BE2C (cell line): ENCODE data around the gene MRPL40.

Source experiments
- DNase-seq: peaks from one replicate; pipeline ENCODE4 v3.0.0-alpha.2; 2020
- H3K27me3 ChIP-seq: fragments of 250-450 bp; sonication (Bioruptor Pico); 2 replicates; pipeline ENCODE4 v1.5.1; 2020; ENCODE audit warnings: mild to moderate bottlenecking
- H3K36me3 ChIP-seq: fragments of 250-450 bp; sonication (Bioruptor Pico); 2 replicates; pipeline ENCODE4 v1.5.1; 2020; ENCODE audit warnings: mild to moderate bottlenecking
- H3K4me1 ChIP-seq: fragments of 250-450 bp; sonication (Bioruptor Pico); 2 replicates; pipeline ENCODE4 v1.5.1; 2020
- H3K4me3 ChIP-seq: 2 replicates; pipeline ENCODE4 v1.5.1; 2011; ENCODE audit warnings: low read depth, low read length
- H3K9me3 ChIP-seq: fragments of 250-450 bp; sonication (Bioruptor Pico); 2 replicates; pipeline ENCODE4 v1.5.1; 2020
- CTCF ChIP-seq: IDR thresholded peaks from 2 replicates; pipeline ENCODE4 v1.5.1; 2012; ENCODE audit warnings: mild to moderate bottlenecking, low read depth, low read length

The MRPL40 gene

GRCh38 chr22:19410941-19411689 is 21.2 kb upstream of the MRPL40 start:
- Histone ChIP-seq H3K4me1 (peaks cover 20% of the 10 kb centered on the region), H3K9me3 (no peaks in the 10 kb centered on the region), H3K27me3 (no peaks in the 10 kb centered on the region), H3K4me3 (no peak overlapping the region), H3K36me3 (peaks cover 44% of the 10 kb centered on the region)
- TF ChIP-seq CTCF: no peak
- no peak for DNase-seq

- no peak for DNase-seq
- peaks cover 38% of the 10 kb centered on the region for H3K36me3 ChIP-seq
Observed at GRCh38 chr22:19411690-19412045, 20.7 kb upstream of the MRPL40 start.

GRCh38 chr22:19412478-19412877 is 19.9 kb upstream of the MRPL40 start:
- no peak overlapping the region for H3K4me3 ChIP-seq
- peaks cover 14% of the 10 kb centered on the region for H3K4me1 ChIP-seq
- H3K36me3 ChIP-seq: peaks cover 35% of the 10 kb centered on the region
- no peak for TF ChIP-seq CTCF
- DNase-seq: no peak
- H3K27me3 ChIP-seq: no peaks in the 10 kb centered on the region
- H3K9me3 ChIP-seq: no peaks in the 10 kb centered on the region

More at GRCh38 chr22:19411690-19412045, 20.7 kb upstream of the MRPL40 start:
- no peak for TF ChIP-seq CTCF
- no peak overlapping the region for H3K4me3 ChIP-seq
- H3K4me1 ChIP-seq: peaks cover 20% of the 10 kb centered on the region
- no peaks in the 10 kb centered on the region for H3K9me3 ChIP-seq
- H3K27me3 ChIP-seq: no peaks in the 10 kb centered on the region

GRCh38 chr22:19412923-19413322 is 19.4 kb upstream of the MRPL40 start:
- Histone ChIP-seq H3K36me3 (peaks cover 31% of the 10 kb centered on the region), H3K27me3 (no peaks in the 10 kb centered on the region), H3K9me3 (no peaks in the 10 kb centered on the region), H3K4me3 (no peak overlapping the region), H3K4me1 (peaks cover 10% of the 10 kb centered on the region)
- TF ChIP-seq CTCF: no peak
- DNase-seq: no peak

- DNase-seq: no peak
- peaks cover 5% of the 10 kb centered on the region for H3K36me3 ChIP-seq
- no peak for TF ChIP-seq CTCF
- H3K4me3 ChIP-seq: no peak overlapping the region
- no peaks in the 10 kb centered on the region for H3K9me3 ChIP-seq
- H3K4me1 ChIP-seq: no peaks in the 10 kb centered on the region
- no peaks in the 10 kb centered on the region for H3K27me3 ChIP-seq
Observed at GRCh38 chr22:19419086-19419463, 13.3 kb upstream of the MRPL40 start.

GRCh38 chr22:19419464-19420178 is 12.7 kb upstream of the MRPL40 start:
- H3K9me3 ChIP-seq: no peaks in the 10 kb centered on the region
- no peaks in the 10 kb centered on the region for H3K27me3 ChIP-seq
- no peak for TF ChIP-seq CTCF
- H3K4me3 ChIP-seq: no peak overlapping the region
- no peaks in the 10 kb centered on the region for H3K4me1 ChIP-seq
- peaks cover 8% of the 10 kb centered on the region for H3K36me3 ChIP-seq
- no peak for DNase-seq
